ENCODE measurements around the gene DNAJC6.

The DNAJC6 gene

DNA sequence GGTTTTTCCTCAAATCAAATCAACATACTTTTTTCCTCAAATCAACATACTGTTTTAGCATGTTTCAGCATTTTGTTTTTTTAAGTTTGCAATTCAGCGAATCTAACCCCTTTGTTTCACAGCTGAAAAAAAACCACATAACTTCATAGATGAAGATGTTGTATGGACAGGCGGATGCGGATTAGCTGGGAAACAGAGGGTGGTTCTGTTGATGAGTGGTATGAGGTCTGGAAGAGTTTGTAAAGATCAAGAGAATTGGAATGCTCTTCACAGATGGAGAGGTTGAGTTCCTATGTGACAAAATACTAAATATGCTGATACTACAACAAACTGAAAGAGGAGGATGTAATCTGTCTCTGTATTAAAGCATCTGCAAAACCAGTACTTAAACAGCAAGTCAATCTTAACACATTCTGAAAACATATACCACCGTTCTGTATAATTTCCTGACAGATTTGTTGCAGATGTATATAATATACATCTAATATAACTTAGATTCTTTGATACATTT lies 100.5 kb downstream of the DNAJC6 start:
- H3K4me3 ChIP-seq (ENCODE audit: low read length) = no peak overlapping the region
- H3K36me3 ChIP-seq (ENCODE audit: control insufficient read depth, low read length) = no peaks in the 10 kb centered on the region
- no peak overlapping the region for H3K4me2 ChIP-seq (ENCODE audit: low read length)
- H4K20me1 ChIP-seq (ENCODE audit: control insufficient read depth, insufficient read depth, low read depth, low read length) = no peaks in the 10 kb centered on the region
- H3K79me2 ChIP-seq (ENCODE audit: control insufficient read depth, low read length) = no peaks in the 10 kb centered on the region
- H3K27me3 ChIP-seq (ENCODE audit: control insufficient read depth, low read length) = no peaks in the 10 kb centered on the region
- H3K4me1 ChIP-seq (ENCODE audit: control insufficient read depth, low read length) = no peaks in the 10 kb centered on the region
- H3F3A ChIP-seq (ENCODE audit: control insufficient read depth, insufficient read depth) = no peaks in the 10 kb centered on the region
- TF ChIP-seq, protein P1, sequence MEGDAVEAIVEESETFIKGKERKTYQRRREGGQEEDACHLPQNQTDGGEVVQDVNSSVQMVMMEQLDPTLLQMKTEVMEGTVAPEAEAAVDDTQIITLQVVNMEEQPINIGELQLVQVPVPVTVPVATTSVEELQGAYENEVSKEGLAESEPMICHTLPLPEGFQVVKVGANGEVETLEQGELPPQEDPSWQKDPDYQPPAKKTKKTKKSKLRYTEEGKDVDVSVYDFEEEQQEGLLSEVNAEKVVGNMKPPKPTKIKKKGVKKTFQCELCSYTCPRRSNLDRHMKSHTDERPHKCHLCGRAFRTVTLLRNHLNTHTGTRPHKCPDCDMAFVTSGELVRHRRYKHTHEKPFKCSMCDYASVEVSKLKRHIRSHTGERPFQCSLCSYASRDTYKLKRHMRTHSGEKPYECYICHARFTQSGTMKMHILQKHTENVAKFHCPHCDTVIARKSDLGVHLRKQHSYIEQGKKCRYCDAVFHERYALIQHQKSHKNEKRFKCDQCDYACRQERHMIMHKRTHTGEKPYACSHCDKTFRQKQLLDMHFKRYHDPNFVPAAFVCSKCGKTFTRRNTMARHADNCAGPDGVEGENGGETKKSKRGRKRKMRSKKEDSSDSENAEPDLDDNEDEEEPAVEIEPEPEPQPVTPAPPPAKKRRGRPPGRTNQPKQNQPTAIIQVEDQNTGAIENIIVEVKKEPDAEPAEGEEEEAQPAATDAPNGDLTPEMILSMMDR (IDR thresholded peaks at IDR 0.05; ENCODE audit: low read depth, low read length, poor library complexity, severe bottlenecking) = no peak
- TF ChIP-seq EZH2phosphoT487 (IDR thresholded peaks at IDR 0.05; ENCODE audit: borderline replicate concordance, low read length) = no peak
- no peaks in the 10 kb centered on the region for H3K9me2 ChIP-seq (replicated peaks; ENCODE audit: control insufficient read depth, low read length)
- no peak overlapping the region for H3K27ac ChIP-seq (ENCODE audit: low read depth, low read length)
- no peaks in the 10 kb centered on the region for H3K9me3 ChIP-seq (ENCODE audit: control insufficient read depth, insufficient read depth, low read length)

DNA sequence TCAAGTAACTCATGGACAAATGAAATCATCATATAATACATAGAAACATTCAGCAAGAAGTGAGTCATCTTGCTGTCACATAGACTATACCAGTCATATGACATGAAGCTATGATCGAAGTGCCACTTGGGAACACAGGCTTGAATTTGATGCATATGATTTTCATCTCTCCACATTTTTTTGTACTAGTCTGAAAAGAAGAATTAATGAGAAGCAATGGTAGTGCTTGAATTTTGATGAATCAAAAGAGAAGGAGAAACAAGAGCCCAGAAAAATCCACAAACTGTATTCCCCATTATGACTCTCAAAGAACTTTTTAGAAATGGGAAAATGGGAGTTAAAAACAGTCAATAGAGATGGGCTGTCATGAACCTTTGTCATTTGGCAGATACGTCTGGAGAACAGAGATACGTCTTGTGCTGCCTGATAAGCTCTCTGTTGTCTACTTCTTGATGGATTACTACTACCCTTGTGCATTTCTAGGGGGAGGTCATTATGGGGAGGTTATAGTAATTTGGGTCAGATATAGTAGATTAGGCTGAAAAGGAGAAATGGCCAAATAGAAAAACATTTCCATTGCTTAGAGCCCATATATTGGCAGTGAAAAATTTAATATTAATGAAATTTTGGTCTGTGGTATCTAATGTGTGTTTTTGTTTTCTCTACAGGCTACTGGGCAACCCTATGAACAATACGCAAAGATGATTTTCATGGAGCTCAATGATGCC lies 103.1 kb downstream of the DNAJC6 start:
- H3K27me3 ChIP-seq (ENCODE audit: control insufficient read depth, low read length) = no peaks in the 10 kb centered on the region
- H3K27ac ChIP-seq (ENCODE audit: low read depth, low read length) = no peak overlapping the region
- H3K79me2 ChIP-seq (ENCODE audit: control insufficient read depth, low read length) = no peaks in the 10 kb centered on the region
- no peaks in the 10 kb centered on the region for H3K36me3 ChIP-seq (ENCODE audit: control insufficient read depth, low read length)
- no peaks in the 10 kb centered on the region for H3K9me2 ChIP-seq (replicated peaks; ENCODE audit: control insufficient read depth, low read length)
- no peak overlapping the region for H3K4me2 ChIP-seq (ENCODE audit: low read length)
- no peaks in the 10 kb centered on the region for H3K9me3 ChIP-seq (ENCODE audit: control insufficient read depth, insufficient read depth, low read length)
- no peaks in the 10 kb centered on the region for H3F3A ChIP-seq (ENCODE audit: control insufficient read depth, insufficient read depth)
- TF ChIP-seq, protein P1 (IDR thresholded peaks at IDR 0.05; ENCODE audit: low read depth, low read length, poor library complexity, severe bottlenecking) = no peak
- no peak for TF ChIP-seq EZH2phosphoT487 (IDR thresholded peaks at IDR 0.05; ENCODE audit: borderline replicate concordance, low read length)
- no peaks in the 10 kb centered on the region for H3K4me1 ChIP-seq (ENCODE audit: control insufficient read depth, low read length)
- H3K4me3 ChIP-seq (ENCODE audit: low read length) = no peak overlapping the region
- H4K20me1 ChIP-seq (ENCODE audit: control insufficient read depth, insufficient read depth, low read depth, low read length) = no peaks in the 10 kb centered on the region

DNA sequence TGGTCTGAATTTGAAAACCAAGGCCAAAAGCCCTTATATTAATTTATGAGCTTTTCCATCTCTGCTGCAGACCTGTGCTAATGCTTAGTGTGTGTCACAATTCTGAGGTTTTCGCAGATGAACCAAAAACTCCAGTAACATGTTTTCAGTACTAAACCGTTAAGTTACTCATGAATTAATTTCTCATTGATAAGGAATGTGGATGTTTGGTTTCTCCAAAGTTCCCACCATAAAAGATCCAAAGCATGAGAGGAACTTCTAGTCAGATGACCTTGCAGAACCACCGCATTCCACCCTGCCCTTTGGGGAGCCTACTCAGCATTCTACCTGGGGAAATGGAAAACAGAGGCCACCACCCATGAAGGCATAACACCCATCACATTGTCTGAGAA lies 103.6 kb downstream of the DNAJC6 start:
- Histone ChIP-seq H3F3A (ENCODE audit: control insufficient read depth, insufficient read depth) (no peaks in the 10 kb centered on the region), H3K79me2 (ENCODE audit: control insufficient read depth, low read length) (no peaks in the 10 kb centered on the region), H3K9me3 (ENCODE audit: control insufficient read depth, insufficient read depth, low read length) (no peaks in the 10 kb centered on the region), H3K4me3 (ENCODE audit: low read length) (no peak overlapping the region), H3K9me2 (replicated peaks; ENCODE audit: control insufficient read depth, low read length) (no peaks in the 10 kb centered on the region), H3K36me3 (ENCODE audit: control insufficient read depth, low read length) (no peaks in the 10 kb centered on the region), H3K4me2 (ENCODE audit: low read length) (no peak overlapping the region), H3K27me3 (ENCODE audit: control insufficient read depth, low read length) (no peaks in the 10 kb centered on the region), H4K20me1 (ENCODE audit: control insufficient read depth, insufficient read depth, low read depth, low read length) (no peaks in the 10 kb centered on the region), H3K4me1 (ENCODE audit: control insufficient read depth, low read length) (no peaks in the 10 kb centered on the region), H3K27ac (ENCODE audit: low read depth, low read length) (no peak overlapping the region)
- no peak for TF ChIP-seq EZH2phosphoT487 (IDR thresholded peaks at IDR 0.05; ENCODE audit: borderline replicate concordance, low read length)
- TF ChIP-seq, protein P1 (IDR thresholded peaks at IDR 0.05; ENCODE audit: low read depth, low read length, poor library complexity, severe bottlenecking) = no peak
